ENCODE data around the gene VLDLR.

- TF ChIP-seq CTCF (IDR thresholded peaks at IDR 0.05) (no peak), POLR2A (IDR thresholded peaks at IDR 0.05) (no peak)
Measured at GRCh38 chr9:2635922-2636321, 14.3 kb downstream of the VLDLR start.
